Measurements from ENCODE around the gene BDNF. TPM values are rescaled to one million over a fixed set of nuclear protein-coding genes. Genes with fewer than 3 reads are reported as not detected.
"Not testable (repeated sequence)": the region's sequence is repeated elsewhere in the genome, so short reads cannot be mapped to it uniquely, and the experiment has no call there.

Gene BDNF
- total RNA-seq, 2 donors from 2014 or later: not detected

DNA sequence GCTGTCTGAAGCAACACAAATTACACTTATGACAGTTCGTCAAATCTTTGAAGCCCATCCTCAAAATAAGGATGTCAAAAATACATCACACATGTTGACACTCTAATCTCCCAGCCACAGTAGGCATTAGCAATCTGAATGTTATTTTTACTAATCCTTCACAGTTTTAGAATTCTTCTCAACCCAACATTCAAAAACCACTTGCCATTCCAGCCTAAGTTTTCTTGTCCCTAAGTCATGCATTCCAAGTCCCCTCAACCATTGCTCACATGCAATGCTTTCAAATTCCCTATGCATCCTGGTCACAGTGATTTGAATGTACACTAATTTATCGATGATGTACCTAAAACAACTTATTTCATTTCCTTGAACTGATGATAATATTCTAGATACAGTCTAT, 7.5 kb downstream of the BDNF start:
- no peak for ATAC-seq

GRCh38 chr11:27688076-27688475, 12.2 kb downstream of the BDNF start:
- no peak for DNase-seq (ENCODE audit: low spot score in 2 of 2)
- peaks cover 0 to 3% of the 10 kb centered on the region in 2 donors for H3K9me3 Mint-ChIP-seq

More for the DNA sequence above, 7.5 kb downstream of the BDNF start:
- no peaks in the 10 kb centered on the region for H3K36me3 Mint-ChIP-seq
- H3K27ac Mint-ChIP-seq: no peak overlapping the region
- DNase-seq (ENCODE audit: low spot score in 2 of 2): no peak
- H3K9me3 Mint-ChIP-seq: no peaks in the 10 kb centered on the region

GRCh38 chr11:27681664-27682063, 18.6 kb downstream of the BDNF start:
- H3K9me3 Mint-ChIP-seq: peaks cover 0 to 3% of the 10 kb centered on the region in 2 donors
- H3K36me3 Mint-ChIP-seq: peaks cover 0 to 13% of the 10 kb centered on the region in 2 donors
- DNase-seq (ENCODE audit: low spot score in 2 of 2) (no peak), ATAC-seq (no peak)
- no peak overlapping the region for H3K27ac Mint-ChIP-seq

More at GRCh38 chr11:27688076-27688475, 12.2 kb downstream of the BDNF start:
- peaks cover 0 to 20% of the 10 kb centered on the region in 2 donors for H3K36me3 Mint-ChIP-seq
- no peak for ATAC-seq
- no peak overlapping the region for H3K27ac Mint-ChIP-seq

GRCh38 chr11:27679136-27680015, 20.9 kb downstream of the BDNF start:
- Mint-ChIP-seq H3K27ac (no peak overlapping the region), H3K9me3 (no peaks in the 10 kb centered on the region), H3K36me3 (peaks cover 0 to 8% of the 10 kb centered on the region in 2 donors)
- ATAC-seq (no peak), DNase-seq (ENCODE audit: low spot score in 2 of 2) (no peak)

- no peak for DNase-seq (ENCODE audit: low spot score in 2 of 2)
- no peaks in the 10 kb centered on the region for H3K9me3 Mint-ChIP-seq
- no peak for ATAC-seq
- peaks cover 0 to 5% of the 10 kb centered on the region in 2 donors for H3K36me3 Mint-ChIP-seq
- H3K27ac Mint-ChIP-seq: no peak overlapping the region
Measured at GRCh38 chr11:27678242-27678641, 22.0 kb downstream of the BDNF start.

GRCh38 chr11:27677108-27677507, 23.1 kb downstream of the BDNF start:
- no peak for ATAC-seq
- no peak for DNase-seq (ENCODE audit: low spot score in 2 of 2)
- peaks cover 0 to 3% of the 10 kb centered on the region in 2 donors for H3K36me3 Mint-ChIP-seq
- peaks cover 0 to 3% of the 10 kb centered on the region in 2 donors for H3K9me3 Mint-ChIP-seq
- no peak overlapping the region for H3K27ac Mint-ChIP-seq

GRCh38 chr11:27673979-27674663, 26.1 kb downstream of the BDNF start:
- ATAC-seq (no peak), DNase-seq (ENCODE audit: low spot score in 2 of 2) (no peak)
- H3K9me3 Mint-ChIP-seq: peaks cover 0 to 6% of the 10 kb centered on the region in 2 donors
- H3K27ac Mint-ChIP-seq: no peak overlapping the region
- peaks cover 0 to 7% of the 10 kb centered on the region in 2 donors for H3K36me3 Mint-ChIP-seq

DNA sequence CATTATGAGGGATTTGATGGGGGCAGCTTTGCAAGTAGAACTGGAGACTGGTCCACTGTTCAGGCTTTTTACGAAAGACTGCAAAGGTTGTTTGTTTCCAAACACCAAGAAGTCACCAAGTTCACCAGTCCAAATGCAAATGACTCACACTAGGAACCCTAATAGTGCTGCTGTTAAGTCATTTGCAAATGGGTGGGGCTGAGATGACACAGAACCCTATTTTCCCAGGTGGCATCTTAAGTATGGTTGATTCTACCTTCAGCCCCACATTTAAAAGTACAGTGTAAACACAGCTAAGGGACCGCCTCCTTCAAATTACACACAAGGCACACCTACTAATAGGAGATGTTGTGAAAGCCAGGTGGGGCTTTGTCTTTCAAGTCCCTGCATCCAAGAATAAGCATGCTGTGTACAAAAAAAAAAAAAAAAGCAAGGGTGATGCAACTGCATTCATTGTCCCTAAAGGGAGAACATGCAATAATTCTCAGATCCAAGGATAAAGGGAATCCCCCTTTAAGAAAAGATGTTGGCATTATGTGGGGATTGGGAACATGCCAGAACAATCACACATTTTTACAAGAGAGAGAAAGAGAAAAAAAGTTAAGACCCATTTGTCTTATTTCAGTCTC, 27.3 kb downstream of the BDNF start:
- DNase-seq (ENCODE audit: low spot score in 2 of 2) (no peak), ATAC-seq (no peak)
- H3K9me3 Mint-ChIP-seq: peaks cover 6 to 12% of the 10 kb centered on the region in 2 donors
- no peak overlapping the region for H3K27ac Mint-ChIP-seq
- peaks cover 0 to 17% of the 10 kb centered on the region in 2 donors for H3K36me3 Mint-ChIP-seq

GRCh38 chr11:27665508-27666101, 34.6 kb downstream of the BDNF start:
- ATAC-seq; H3K27ac Mint-ChIP-seq; DNase-seq (ENCODE audit: low spot score in 2 of 2): not testable (repeated sequence)
- Mint-ChIP-seq H3K9me3 (peaks cover 19 to 25% of the 10 kb centered on the region in 2 donors), H3K36me3 (peaks cover 0 to 44% of the 10 kb centered on the region in 2 donors)

- ATAC-seq: no peak
- no peak overlapping the region for H3K27ac Mint-ChIP-seq
- H3K9me3 Mint-ChIP-seq: peaks cover 18 to 21% of the 10 kb centered on the region in 2 donors
- DNase-seq (ENCODE audit: low spot score in 2 of 2): no peak
- peaks cover 0 to 44% of the 10 kb centered on the region in 2 donors for H3K36me3 Mint-ChIP-seq
Measured at GRCh38 chr11:27663326-27663725, 36.9 kb downstream of the BDNF start.

DNA sequence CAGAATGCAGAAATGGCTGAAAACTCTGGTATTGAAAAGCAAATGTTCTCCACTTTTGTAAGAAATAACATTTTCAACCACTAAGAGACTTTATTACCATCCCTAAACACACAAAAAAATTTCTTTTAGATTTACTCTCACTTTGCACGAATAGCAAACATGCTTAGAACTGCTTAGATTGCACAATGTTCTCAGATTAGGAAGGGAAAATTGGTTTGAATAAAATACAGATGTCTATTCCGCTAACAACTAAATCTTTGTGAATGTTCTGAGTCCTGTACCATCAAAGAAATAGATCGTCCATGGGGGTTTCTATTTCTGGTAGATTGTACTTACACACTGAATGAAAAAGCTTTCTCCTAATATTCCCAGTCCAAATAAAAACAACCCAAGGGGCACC, 40.1 kb downstream of the BDNF start:
- H3K36me3 Mint-ChIP-seq: peaks cover 0 to 34% of the 10 kb centered on the region in 2 donors
- ATAC-seq (no peak), DNase-seq (ENCODE audit: low spot score in 2 of 2) (no peak)
- H3K27ac Mint-ChIP-seq: no peak overlapping the region
- peaks cover 9 to 11% of the 10 kb centered on the region in 2 donors for H3K9me3 Mint-ChIP-seq

- ATAC-seq: no peak
- no peak for DNase-seq (ENCODE audit: low spot score in 2 of 2)
- Mint-ChIP-seq H3K27ac (no peak overlapping the region), H3K36me3 (peaks cover 0 to 32% of the 10 kb centered on the region in 2 donors), H3K9me3 (peaks cover 9 to 11% of the 10 kb centered on the region in 2 donors)
Measured at GRCh38 chr11:27658535-27659236, 41.6 kb downstream of the BDNF start.

DNA sequence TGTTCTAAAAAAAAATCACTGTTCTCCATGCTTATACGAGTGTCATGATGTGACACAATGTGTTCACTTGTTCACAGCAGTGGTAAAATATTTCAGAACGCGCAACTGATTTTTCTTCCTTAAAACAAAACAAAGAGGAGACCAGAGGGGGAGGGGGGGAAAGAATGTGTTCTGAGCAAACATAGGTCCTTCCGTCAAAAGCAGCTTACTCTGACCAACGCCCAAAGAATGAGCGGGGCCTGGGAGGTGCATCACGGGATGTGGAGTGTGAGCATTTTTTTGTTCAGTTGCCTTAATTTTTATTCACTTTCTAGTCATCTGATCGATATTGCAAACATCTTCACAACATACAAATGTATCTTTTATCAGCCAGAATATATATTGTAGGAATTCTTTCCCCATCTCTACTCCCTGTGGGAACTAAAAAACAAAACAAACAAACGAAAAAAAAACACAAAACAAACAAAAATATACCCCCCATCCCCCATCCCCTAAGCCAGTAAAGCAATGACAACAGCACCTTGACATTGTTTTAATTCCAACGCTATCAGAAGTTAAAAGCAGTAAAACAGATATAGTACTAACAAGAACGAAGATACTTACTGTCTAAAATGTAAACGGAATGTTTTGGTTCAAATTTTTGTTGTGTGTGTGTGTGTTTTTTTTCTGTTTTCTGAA, 43.3 kb downstream of the BDNF start:
- no peak overlapping the region for H3K27ac Mint-ChIP-seq
- peaks cover 8 to 11% of the 10 kb centered on the region in 2 donors for H3K9me3 Mint-ChIP-seq
- no peak for DNase-seq (ENCODE audit: low spot score in 2 of 2)
- no peak for ATAC-seq
- peaks cover 0 to 25% of the 10 kb centered on the region in 2 donors for H3K36me3 Mint-ChIP-seq

DNA sequence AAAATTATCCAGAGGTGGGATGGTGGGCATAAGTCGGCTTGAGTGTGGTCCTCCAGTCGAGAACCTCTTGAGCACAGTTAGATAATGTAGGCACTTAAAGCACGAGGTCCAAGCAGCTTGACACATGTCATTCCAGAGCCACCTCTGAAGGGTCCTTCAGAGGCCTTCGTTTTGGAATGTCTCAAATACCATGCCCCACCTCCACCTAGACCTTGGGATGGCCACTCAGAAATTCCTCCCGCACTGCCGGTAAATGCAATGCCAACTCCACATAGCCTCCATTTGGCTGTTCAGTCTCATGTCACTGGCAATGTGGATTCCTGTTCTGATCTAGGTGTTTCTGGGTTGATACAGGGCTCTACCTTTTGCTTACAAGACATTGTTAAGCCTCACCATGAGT, 43.9 kb downstream of the BDNF start:
- H3K36me3 Mint-ChIP-seq: peaks cover 0 to 18% of the 10 kb centered on the region in 2 donors
- ATAC-seq (no peak), DNase-seq (ENCODE audit: low spot score in 2 of 2) (no peak)
- no peak overlapping the region for H3K27ac Mint-ChIP-seq
- H3K9me3 Mint-ChIP-seq: peaks cover 2 to 4% of the 10 kb centered on the region in 2 donors

GRCh38 chr11:27653990-27654758, 46.1 kb downstream of the BDNF start:
- DNase-seq (ENCODE audit: low spot score in 2 of 2) (no peak), ATAC-seq (no peak)
- no peak overlapping the region for H3K27ac Mint-ChIP-seq
- H3K9me3 Mint-ChIP-seq: peaks cover 0 to 3% of the 10 kb centered on the region in 2 donors
- peaks cover 0 to 8% of the 10 kb centered on the region in 2 donors for H3K36me3 Mint-ChIP-seq

Measured in activated naive CD4-positive, alpha-beta T cell treated with anti-CD3 and anti-CD28 coated beads, Interleukin-2, amount 50 U/mL, for 72 hours (primary cell).